SK-N-SH treated with all-trans-retinoic acid at 6 μM for 48 hours (cell line): ENCODE measurements around the gene CCL27.

ENCODE experiments used
- ARNTL ChIP-seq: fragments of 450-650 bp; formaldehyde crosslinking; IDR thresholded peaks from 2 replicates; pipeline ENCODE4 v1.5.0; 2020; ENCODE audit warnings: low read depth, mild to moderate bottlenecking, moderate library complexity, borderline replicate concordance
- BACH2 ChIP-seq: fragments of 250-450 bp; sonication (Bioruptor Pico); IDR thresholded peaks from 2 replicates; pipeline ENCODE4 v1.9.0; 2021; ENCODE audit warnings: mild to moderate bottlenecking, borderline replicate concordance
- PPARA ChIP-seq: fragments of 250-450 bp; sonication (Bioruptor Pico); IDR thresholded peaks from 2 replicates; pipeline ENCODE4 v1.5.0; 2020; ENCODE audit warnings: mild to moderate bottlenecking, borderline replicate concordance
- RARB ChIP-seq: fragments of 250-450 bp; sonication (Bioruptor Pico); IDR thresholded peaks from 2 replicates; pipeline ENCODE4 v1.8.0; 2021; ENCODE audit warnings: mild to moderate bottlenecking, moderate library complexity
- TOX ChIP-seq: fragments of 250-450 bp; sonication (Bioruptor Pico); IDR thresholded peaks from 2 replicates; pipeline ENCODE4 v1.8.0; 2021; ENCODE audit warnings: mild to moderate bottlenecking, moderate library complexity, borderline replicate concordance
- ZC3H10 ChIP-seq: fragments of 250-450 bp; sonication (Bioruptor Pico); IDR thresholded peaks from 2 replicates; pipeline ENCODE4 v1.5.1; 2021; ENCODE audit warnings: mild to moderate bottlenecking, moderate library complexity
- ZFP3 ChIP-seq: fragments of 250-450 bp; sonication (Bioruptor Pico); IDR thresholded peaks from 2 replicates; pipeline ENCODE4 v1.5.0; 2020; ENCODE audit warnings: mild to moderate bottlenecking, moderate library complexity
- ZNF70 ChIP-seq: fragments of 450-650 bp; formaldehyde crosslinking; IDR thresholded peaks from 2 replicates; pipeline ENCODE4 v1.5.0; 2020; ENCODE audit warnings: mild to moderate bottlenecking, moderate library complexity
- TF ChIP-seq, protein P1 (sequence below): fragments of 250-450 bp; sonication (Bioruptor Pico); IDR thresholded peaks from 2 replicates; pipeline ENCODE4 v1.5.1; 2021; ENCODE audit warnings: mild to moderate bottlenecking, moderate library complexity
- TF ChIP-seq, protein P2 (sequence below): fragments of 250-450 bp; sonication (Bioruptor Pico); IDR thresholded peaks from 2 replicates; pipeline ENCODE4 v1.5.1; 2020; ENCODE audit warnings: low read depth, mild to moderate bottlenecking, moderate library complexity
- TF ChIP-seq, protein P3 (sequence below): fragments of 250-450 bp; sonication (Bioruptor Pico); IDR thresholded peaks from 2 replicates; pipeline ENCODE4 v1.8.0; 2020; ENCODE audit warnings: mild to moderate bottlenecking, moderate library complexity, borderline replicate concordance

DNA sequence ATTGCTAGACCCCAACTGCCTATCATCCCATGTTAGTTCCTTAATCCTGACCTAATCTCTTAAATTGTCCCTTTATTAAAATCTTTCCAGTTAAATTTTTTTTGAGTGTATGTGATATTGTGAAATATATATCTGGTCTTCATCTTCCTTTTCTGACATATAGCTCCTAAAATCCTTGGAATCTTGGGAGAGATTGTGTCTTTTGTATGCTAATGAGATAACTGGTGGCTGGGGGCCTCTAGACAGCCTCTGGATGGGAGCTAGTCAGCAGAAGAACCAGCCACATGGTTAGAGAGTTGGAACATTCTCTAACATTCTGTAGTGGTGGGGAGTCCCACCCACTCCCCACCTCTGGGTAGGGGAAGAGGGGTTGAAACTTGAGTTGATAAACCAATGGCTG, 32.4 kb upstream of the CCL27 start:
- TF ChIP-seq ZC3H10 (CRISPR knock-in tag) (no peak), ZFP3 (no peak), ZNF70 (CRISPR knock-in tag) (no peak), PPARA (CRISPR knock-in tag) (no peak), TOX (no peak), RARB (CRISPR knock-in tag) (no peak), ARNTL (no peak), BACH2 (no peak)
- TF ChIP-seq, protein P1, sequence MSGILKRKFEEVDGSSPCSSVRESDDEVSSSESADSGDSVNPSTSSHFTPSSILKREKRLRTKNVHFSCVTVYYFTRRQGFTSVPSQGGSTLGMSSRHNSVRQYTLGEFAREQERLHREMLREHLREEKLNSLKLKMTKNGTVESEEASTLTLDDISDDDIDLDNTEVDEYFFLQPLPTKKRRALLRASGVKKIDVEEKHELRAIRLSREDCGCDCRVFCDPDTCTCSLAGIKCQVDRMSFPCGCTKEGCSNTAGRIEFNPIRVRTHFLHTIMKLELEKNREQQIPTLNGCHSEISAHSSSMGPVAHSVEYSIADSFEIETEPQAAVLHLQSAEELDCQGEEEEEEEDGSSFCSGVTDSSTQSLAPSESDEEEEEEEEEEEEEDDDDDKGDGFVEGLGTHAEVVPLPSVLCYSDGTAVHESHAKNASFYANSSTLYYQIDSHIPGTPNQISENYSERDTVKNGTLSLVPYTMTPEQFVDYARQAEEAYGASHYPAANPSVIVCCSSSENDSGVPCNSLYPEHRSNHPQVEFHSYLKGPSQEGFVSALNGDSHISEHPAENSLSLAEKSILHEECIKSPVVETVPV = no peak
- TF ChIP-seq, protein P2, sequence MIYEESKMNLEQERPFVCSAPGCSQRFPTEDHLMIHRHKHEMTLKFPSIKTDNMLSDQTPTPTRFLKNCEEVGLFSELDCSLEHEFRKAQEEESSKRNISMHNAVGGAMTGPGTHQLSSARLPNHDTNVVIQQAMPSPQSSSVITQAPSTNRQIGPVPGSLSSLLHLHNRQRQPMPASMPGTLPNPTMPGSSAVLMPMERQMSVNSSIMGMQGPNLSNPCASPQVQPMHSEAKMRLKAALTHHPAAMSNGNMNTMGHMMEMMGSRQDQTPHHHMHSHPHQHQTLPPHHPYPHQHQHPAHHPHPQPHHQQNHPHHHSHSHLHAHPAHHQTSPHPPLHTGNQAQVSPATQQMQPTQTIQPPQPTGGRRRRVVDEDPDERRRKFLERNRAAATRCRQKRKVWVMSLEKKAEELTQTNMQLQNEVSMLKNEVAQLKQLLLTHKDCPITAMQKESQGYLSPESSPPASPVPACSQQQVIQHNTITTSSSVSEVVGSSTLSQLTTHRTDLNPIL = no peak
- TF ChIP-seq, protein P3, sequence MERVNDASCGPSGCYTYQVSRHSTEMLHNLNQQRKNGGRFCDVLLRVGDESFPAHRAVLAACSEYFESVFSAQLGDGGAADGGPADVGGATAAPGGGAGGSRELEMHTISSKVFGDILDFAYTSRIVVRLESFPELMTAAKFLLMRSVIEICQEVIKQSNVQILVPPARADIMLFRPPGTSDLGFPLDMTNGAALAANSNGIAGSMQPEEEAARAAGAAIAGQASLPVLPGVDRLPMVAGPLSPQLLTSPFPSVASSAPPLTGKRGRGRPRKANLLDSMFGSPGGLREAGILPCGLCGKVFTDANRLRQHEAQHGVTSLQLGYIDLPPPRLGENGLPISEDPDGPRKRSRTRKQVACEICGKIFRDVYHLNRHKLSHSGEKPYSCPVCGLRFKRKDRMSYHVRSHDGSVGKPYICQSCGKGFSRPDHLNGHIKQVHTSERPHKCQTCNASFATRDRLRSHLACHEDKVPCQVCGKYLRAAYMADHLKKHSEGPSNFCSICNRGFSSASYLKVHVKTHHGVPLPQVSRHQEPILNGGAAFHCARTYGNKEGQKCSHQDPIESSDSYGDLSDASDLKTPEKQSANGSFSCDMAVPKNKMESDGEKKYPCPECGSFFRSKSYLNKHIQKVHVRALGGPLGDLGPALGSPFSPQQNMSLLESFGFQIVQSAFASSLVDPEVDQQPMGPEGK (CRISPR knock-in tag) = no peak
